ENCODE measurements around the gene RNU6-9. TPM values are rescaled to one million over a fixed set of nuclear protein-coding genes. Genes with fewer than 3 reads are reported as not detected.

Gene RNU6-9
- total RNA-seq, 1 donor from 2014 or later: not detected

GRCh38 chr19:854549-854948 lies 38.7 kb upstream of the RNU6-9 start:
- no peaks in the 10 kb centered on the region for H3K36me3 Mint-ChIP-seq
- H3K4me1 Mint-ChIP-seq (ENCODE audit: unreplicated experiment): no peaks in the 10 kb centered on the region
- TF ChIP-seq, protein P1, sequence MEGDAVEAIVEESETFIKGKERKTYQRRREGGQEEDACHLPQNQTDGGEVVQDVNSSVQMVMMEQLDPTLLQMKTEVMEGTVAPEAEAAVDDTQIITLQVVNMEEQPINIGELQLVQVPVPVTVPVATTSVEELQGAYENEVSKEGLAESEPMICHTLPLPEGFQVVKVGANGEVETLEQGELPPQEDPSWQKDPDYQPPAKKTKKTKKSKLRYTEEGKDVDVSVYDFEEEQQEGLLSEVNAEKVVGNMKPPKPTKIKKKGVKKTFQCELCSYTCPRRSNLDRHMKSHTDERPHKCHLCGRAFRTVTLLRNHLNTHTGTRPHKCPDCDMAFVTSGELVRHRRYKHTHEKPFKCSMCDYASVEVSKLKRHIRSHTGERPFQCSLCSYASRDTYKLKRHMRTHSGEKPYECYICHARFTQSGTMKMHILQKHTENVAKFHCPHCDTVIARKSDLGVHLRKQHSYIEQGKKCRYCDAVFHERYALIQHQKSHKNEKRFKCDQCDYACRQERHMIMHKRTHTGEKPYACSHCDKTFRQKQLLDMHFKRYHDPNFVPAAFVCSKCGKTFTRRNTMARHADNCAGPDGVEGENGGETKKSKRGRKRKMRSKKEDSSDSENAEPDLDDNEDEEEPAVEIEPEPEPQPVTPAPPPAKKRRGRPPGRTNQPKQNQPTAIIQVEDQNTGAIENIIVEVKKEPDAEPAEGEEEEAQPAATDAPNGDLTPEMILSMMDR (conservative IDR thresholded peaks at IDR 0.05): no peak
- H3K4me3 Mint-ChIP-seq: no peak overlapping the region
- no peak overlapping the region for H3K27ac Mint-ChIP-seq
- DNase-seq (ENCODE audit: extremely low spot score, unreplicated experiment): no peak
- H3K27me3 Mint-ChIP-seq: peaks cover 6% of the 10 kb centered on the region
- no peaks in the 10 kb centered on the region for H3K9me3 Mint-ChIP-seq

DNA sequence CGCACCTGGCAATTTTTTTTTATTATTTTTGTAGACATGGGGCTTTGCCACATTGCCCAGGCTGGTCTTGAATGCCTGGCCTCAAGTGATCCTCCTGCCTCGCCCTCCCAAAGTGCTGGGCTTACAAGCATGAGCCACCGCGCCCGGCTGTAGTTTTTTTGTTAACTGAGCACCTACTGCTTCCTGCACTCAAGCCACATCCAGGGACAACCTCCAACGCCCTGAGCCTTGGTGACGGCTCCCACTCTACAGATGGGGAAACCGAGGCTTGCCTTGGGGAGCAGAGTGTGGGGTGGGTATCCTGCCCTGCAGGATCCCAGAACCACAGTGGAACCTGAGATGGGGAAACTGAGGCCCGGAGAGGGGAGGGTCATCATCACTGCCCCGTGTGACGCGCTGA lies 38.1 kb upstream of the RNU6-9 start:
- TF ChIP-seq, protein P1 (conservative IDR thresholded peaks at IDR 0.05): no peak
- Mint-ChIP-seq H3K4me1 (ENCODE audit: unreplicated experiment) (no peaks in the 10 kb centered on the region), H3K27ac (no peak overlapping the region), H3K27me3 (peaks cover 11% of the 10 kb centered on the region), H3K36me3 (no peaks in the 10 kb centered on the region), H3K9me3 (no peaks in the 10 kb centered on the region), H3K4me3 (no peak overlapping the region)
- no peak for DNase-seq (ENCODE audit: extremely low spot score, unreplicated experiment)

DNA sequence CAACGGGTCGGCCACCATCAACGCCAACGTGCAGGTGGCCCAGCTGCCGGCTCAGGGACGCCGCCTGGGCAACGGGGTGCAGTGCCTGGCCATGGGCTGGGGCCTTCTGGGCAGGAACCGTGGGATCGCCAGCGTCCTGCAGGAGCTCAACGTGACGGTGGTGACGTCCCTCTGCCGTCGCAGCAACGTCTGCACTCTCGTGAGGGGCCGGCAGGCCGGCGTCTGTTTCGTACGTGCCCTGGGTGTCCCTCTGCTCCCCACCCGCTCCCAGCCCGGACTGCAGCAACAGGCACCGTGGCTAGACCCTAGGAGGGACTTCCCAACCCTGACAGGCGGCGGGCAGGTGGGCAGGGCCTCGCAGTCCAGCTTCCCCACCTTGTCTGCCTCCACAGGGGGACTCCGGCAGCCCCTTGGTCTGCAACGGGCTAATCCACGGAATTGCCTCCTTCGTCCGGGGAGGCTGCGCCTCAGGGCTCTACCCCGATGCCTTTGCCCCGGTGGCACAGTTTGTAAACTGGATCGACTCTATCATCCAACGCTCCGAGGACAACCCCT lies 37.6 kb upstream of the RNU6-9 start:
- Mint-ChIP-seq H3K4me1 (ENCODE audit: unreplicated experiment) (no peaks in the 10 kb centered on the region), H3K27ac (no peak overlapping the region), H3K9me3 (no peaks in the 10 kb centered on the region), H3K27me3 (peaks cover 11% of the 10 kb centered on the region), H3K4me3 (no peak overlapping the region), H3K36me3 (no peaks in the 10 kb centered on the region)
- TF ChIP-seq, protein P1 (conservative IDR thresholded peaks at IDR 0.05): no peak
- no peak for DNase-seq (ENCODE audit: extremely low spot score, unreplicated experiment)

- Mint-ChIP-seq H3K27me3 (peaks cover 14% of the 10 kb centered on the region), H3K9me3 (no peaks in the 10 kb centered on the region), H3K36me3 (no peaks in the 10 kb centered on the region), H3K27ac (no peak overlapping the region), H3K4me1 (ENCODE audit: unreplicated experiment) (no peaks in the 10 kb centered on the region), H3K4me3 (no peak overlapping the region)
- TF ChIP-seq, protein P1 (conservative IDR thresholded peaks at IDR 0.05): no peak
- DNase-seq (ENCODE audit: extremely low spot score, unreplicated experiment): no peak
Observed at GRCh38 chr19:858284-858683, 35.0 kb upstream of the RNU6-9 start.

- TF ChIP-seq, protein P1 (conservative IDR thresholded peaks at IDR 0.05): no peak
- Mint-ChIP-seq H3K4me3 (peak within 1 kb of the TSS; percentile 63), H3K36me3 (no peaks in the 10 kb centered on the region), H3K27me3 (peaks cover 14% of the 10 kb centered on the region), H3K9me3 (no peaks in the 10 kb centered on the region), H3K4me1 (ENCODE audit: unreplicated experiment) (no peaks in the 10 kb centered on the region), H3K27ac (no peak within 1 kb of the TSS)
- no peak for DNase-seq (ENCODE audit: extremely low spot score, unreplicated experiment)
Observed at GRCh38 chr19:858868-859843, 34.1 kb upstream of the RNU6-9 start, which contains the start of gene CFD. CFD (plus strand) TSS chr19:859664; CDS start chr19:859690, 26 bp downstream.

Data from type B pancreatic cell (in vitro differentiated cells).